PC-9 (cell line): Measurements from ENCODE around the gene CPT1C.

Experiments used
- EZH2 ChIP-seq: fragments of 200-600 bp; sonication (generic); IDR thresholded peaks from 2 replicates; pipeline ENCODE4 v1.8.0; 2017; ENCODE audit warnings: antibody characterized with exemption, low read depth
- TF ChIP-seq, protein P1 (sequence below): fragments of 200-600 bp; sonication (generic); conservative IDR thresholded peaks from 2 replicates; pipeline ENCODE4 v1.6.1; 2017; ENCODE audit warnings: mixed run types, antibody characterized with exemption, mild to moderate bottlenecking, moderate library complexity

DNA sequence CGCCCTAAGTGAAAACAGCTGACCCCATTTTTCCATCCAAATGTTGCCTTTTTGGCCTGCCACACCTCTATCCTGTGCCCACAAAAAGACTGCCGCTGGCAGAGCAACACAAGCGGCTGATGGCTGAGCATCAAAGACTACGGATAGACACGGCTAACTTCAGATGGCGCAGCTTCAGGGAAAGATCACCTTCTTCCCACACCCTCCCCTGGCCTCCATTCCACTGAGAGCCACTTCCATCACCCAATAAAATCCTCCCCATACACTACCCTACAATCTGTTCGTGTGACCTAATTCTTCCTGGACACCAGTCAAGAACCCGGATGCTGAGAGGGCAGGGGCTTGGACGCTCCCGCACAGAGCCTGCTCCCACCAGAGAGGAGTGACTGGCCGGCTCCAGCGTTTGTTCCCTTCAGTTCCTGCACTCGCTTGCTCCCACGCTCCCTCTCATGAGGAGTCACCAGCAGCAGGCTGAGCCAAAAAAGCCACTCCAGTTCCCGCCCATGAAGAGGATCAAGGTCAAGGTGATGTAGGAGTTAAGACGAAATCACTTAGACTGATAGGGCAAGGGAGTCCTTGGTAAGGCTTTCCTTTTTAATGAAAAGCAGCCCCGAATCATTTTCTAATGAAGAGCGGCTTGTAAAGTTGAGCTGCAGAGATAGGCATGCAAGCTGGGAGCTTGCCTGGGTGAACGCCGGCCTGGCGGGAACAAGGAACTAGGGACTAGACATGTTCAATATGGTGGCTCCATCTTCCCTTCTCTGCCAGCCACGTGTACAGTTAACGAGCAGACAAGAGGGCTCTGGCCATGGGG lies 36.5 kb downstream of the CPT1C start:
- no peak for TF ChIP-seq EZH2
- TF ChIP-seq, protein P1, sequence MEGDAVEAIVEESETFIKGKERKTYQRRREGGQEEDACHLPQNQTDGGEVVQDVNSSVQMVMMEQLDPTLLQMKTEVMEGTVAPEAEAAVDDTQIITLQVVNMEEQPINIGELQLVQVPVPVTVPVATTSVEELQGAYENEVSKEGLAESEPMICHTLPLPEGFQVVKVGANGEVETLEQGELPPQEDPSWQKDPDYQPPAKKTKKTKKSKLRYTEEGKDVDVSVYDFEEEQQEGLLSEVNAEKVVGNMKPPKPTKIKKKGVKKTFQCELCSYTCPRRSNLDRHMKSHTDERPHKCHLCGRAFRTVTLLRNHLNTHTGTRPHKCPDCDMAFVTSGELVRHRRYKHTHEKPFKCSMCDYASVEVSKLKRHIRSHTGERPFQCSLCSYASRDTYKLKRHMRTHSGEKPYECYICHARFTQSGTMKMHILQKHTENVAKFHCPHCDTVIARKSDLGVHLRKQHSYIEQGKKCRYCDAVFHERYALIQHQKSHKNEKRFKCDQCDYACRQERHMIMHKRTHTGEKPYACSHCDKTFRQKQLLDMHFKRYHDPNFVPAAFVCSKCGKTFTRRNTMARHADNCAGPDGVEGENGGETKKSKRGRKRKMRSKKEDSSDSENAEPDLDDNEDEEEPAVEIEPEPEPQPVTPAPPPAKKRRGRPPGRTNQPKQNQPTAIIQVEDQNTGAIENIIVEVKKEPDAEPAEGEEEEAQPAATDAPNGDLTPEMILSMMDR = no peak
